ENCODE data around the gene MNS1. TPM values are rescaled to one million over a fixed set of nuclear protein-coding genes. Genes with fewer than 3 reads are reported as not detected.

Gene MNS1
- total RNA-seq: not detected

DNA sequence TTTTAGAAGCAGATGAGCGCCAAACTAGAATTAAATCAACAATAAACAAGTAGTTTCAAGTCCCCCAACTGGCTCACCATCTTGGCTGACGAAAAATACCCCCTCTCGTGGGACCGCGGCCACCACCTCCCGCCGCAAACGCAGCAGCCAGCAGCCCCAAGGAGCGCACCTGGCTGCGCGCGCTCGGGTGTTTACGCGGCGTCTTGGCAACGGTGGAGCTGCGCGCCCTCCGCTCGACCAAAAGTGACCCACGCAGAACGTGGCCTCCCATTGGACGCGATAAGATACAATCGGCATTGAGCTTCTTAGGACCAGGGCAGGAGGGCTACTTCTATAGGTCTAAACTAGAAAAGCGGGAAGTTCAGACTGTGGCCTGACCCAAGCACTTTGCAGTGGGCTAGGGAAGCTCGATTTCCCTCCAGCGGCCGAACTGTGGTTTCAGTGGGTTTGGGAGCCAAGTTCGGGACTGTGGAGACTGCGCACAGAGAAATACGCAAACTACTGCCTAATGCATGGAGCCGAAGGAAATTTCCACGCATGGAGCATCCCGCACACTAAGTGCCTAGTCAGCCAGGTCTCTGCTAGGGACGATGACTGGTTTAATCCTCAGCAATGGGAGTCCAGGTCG is at the start of gene MNS1:
Gene MNS1, minus strand, starts transcription at position 245 of the 628 bp plus-strand sequence. Its CDS starts 165 bp downstream, at position 80.

Other genes with a start within 250 kb of the MNS1 start
- 10 to 100 TPM; 34.4 to 34.7 TPM for gene RFX7, start 221.3 kb downstream of the MNS1 start, total RNA-seq
- under 1 TPM; 0.41 to 0.83 TPM for gene TEX9, start 99.7 kb downstream of the MNS1 start, total RNA-seq